ENCODE results near the gene TEFM.

DNA sequence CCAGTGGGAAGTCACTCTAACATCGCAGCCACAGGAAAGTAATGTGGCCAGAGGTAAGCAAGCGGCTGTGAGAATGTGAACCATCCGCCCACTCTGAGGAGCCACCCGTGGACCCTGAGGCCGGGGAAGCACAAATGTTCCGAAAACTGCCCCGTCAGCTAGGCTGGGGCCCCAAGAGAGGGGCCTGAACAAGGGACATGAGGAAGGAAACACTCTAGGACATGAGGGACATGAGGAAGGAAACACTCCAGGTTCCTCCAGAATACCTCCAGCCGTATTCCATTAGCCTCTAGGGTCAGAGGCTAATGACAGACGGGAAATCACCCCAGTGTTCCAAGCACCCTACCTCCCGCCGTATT is 317 bp downstream of the TEFM start:
- TF ChIP-seq, protein P1, sequence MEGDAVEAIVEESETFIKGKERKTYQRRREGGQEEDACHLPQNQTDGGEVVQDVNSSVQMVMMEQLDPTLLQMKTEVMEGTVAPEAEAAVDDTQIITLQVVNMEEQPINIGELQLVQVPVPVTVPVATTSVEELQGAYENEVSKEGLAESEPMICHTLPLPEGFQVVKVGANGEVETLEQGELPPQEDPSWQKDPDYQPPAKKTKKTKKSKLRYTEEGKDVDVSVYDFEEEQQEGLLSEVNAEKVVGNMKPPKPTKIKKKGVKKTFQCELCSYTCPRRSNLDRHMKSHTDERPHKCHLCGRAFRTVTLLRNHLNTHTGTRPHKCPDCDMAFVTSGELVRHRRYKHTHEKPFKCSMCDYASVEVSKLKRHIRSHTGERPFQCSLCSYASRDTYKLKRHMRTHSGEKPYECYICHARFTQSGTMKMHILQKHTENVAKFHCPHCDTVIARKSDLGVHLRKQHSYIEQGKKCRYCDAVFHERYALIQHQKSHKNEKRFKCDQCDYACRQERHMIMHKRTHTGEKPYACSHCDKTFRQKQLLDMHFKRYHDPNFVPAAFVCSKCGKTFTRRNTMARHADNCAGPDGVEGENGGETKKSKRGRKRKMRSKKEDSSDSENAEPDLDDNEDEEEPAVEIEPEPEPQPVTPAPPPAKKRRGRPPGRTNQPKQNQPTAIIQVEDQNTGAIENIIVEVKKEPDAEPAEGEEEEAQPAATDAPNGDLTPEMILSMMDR (IDR thresholded peaks at IDR 0.05) = no peak
- TF ChIP-seq EP300 (IDR thresholded peaks at IDR 0.05) (no peak), POLR2A (IDR thresholded peaks at IDR 0.05) (no peak)
